D721Med (cell line): Measurements from ENCODE around the gene TMEM127.

Experiments
- DNase-seq: peaks from one replicate; pipeline ENCODE4 v3.0.0; 2011; ENCODE audit warnings: low spot score; ENCODE audit not compliant: insufficient read length
- FAIRE-seq: peaks from 2 replicates; lab custom pipeline; 2011; peaks lifted over from hg19 to GRCh38; lab: Jason Lieb, UNC
- TF ChIP-seq, protein P1 (sequence below): IDR thresholded peaks from 2 replicates; pipeline ENCODE4 v1.5.1; 2012; ENCODE audit warnings: mild to moderate bottlenecking, control low read depth; ENCODE audit not compliant: insufficient read depth; ENCODE audit errors: missing control alignments

The TMEM127 gene

GRCh38 chr2:96265840-96266679 lies at the start of gene TMEM127, which contains the start of gene CIAO1:
Gene TMEM127, minus strand, starts transcription at chr2:96265997. Its CDS starts 616 bp downstream, at chr2:96265381.
Gene CIAO1, plus strand, starts transcription at chr2:96266225. Its CDS starts 126 bp downstream, at chr2:96266351.
- DNase-seq (peak; percentile 90), FAIRE-seq (no peak)
- TF ChIP-seq, protein P1, sequence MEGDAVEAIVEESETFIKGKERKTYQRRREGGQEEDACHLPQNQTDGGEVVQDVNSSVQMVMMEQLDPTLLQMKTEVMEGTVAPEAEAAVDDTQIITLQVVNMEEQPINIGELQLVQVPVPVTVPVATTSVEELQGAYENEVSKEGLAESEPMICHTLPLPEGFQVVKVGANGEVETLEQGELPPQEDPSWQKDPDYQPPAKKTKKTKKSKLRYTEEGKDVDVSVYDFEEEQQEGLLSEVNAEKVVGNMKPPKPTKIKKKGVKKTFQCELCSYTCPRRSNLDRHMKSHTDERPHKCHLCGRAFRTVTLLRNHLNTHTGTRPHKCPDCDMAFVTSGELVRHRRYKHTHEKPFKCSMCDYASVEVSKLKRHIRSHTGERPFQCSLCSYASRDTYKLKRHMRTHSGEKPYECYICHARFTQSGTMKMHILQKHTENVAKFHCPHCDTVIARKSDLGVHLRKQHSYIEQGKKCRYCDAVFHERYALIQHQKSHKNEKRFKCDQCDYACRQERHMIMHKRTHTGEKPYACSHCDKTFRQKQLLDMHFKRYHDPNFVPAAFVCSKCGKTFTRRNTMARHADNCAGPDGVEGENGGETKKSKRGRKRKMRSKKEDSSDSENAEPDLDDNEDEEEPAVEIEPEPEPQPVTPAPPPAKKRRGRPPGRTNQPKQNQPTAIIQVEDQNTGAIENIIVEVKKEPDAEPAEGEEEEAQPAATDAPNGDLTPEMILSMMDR: no peak

DNA sequence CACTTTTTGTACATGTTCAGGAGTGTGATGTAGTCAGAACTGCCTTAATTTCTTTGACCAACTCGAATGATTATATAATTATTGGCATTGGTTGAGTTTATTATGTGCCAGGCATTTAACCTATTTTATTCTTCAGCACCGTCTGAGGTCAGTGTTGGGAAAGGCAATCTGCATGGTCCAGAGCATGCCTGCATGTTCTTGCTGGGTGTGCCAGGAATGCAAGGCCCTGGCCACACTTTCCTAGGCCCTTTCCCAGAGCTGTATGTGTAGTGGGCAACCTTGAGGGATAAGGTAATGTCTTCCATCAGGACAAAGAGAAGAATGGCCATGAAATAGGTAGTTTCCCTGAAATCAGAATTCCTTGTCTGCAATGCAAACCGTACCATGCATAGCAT lies 49.2 kb upstream of the TMEM127 start:
- FAIRE-seq (no peak), DNase-seq (no peak)
- TF ChIP-seq, protein P1: no peak

DNA sequence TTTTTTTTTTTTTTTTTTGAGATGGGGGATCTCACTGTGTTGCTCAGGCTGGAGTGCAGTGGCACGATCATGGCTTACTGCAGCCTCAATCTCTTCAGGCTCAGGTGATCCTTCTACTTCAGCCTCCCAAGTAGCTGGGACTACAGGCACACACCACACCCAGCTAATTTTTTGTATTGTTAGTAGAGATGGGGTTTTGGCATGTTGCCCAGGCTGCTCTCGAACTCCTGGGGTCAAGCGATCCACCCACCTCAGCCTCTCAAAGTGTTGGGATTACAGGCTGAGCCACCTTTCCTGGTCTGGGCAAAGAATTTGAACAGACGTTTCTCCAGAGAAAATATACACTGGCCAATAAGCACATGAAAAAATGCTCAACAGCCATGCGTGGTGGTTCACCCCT lies 42.5 kb upstream of the TMEM127 start:
- DNase-seq (no peak), FAIRE-seq (no peak)
- TF ChIP-seq, protein P1: no peak

- FAIRE-seq (no peak), DNase-seq (no peak)
- TF ChIP-seq, protein P1: no peak
Observed at GRCh38 chr2:96306370-96306769, 40.6 kb upstream of the TMEM127 start.

GRCh38 chr2:96305979-96306308 lies 40.1 kb upstream of the TMEM127 start:
- FAIRE-seq (no peak), DNase-seq (no peak)
- TF ChIP-seq, protein P1: no peak

DNA sequence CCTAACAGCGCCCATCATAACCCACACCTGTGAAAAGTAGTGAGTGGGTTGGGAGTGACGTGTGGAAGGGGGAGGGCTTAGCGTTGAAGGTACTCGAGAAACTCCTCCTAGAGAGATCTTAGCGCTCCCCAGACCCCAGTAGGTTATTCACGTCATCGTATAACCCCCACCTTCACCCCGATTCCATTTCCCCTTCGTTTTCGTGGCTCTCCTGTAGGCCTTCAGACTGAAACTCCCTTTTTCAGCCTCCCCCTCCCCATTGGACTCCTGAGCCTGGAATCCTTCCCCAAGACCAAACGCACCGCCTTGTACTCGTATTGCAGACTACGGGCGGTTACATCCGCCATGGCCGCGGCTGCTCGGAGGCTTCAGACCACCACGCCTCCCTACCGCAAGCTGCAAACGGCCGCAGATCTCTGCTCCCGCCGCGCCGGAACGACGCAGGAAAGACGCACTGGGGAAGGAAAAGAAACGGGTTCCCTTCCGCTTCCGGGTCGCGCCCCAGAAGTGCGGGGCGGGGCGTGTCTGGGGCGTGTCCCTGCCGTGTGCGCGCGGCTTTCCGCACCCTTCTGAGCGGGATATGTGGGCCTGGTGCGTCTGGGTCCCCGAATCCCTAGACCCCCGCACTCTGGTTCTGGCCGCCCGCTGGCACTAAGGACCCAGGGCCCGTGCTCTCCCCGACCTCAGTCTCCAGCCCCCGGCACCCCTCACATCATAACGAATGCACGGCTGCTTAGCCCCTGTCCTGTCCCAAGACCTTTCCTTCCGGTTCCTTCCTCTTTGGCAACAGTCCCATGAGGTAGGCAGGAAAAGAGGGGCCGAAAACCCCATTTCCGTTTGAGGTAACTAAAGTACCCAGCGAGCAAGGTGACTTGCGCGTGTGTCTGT lies 39.5 kb upstream of the TMEM127 start, which contains the start of gene SNRNP200:
TSS of gene SNRNP200 (minus strand) at position 456 of the 888 bp plus-strand sequence. CDS start at position 347, 109 bp downstream.
- FAIRE-seq: no peak
- TF ChIP-seq, protein P1: no peak
- peak; percentile 50 for DNase-seq
